ENCODE results near the gene CENPB.

CENPB gene

GRCh38 chr20:3759316-3759823 lies 27.2 kb downstream of the CENPB start:
- no peaks in the 10 kb centered on the region for H3K9me3 Mint-ChIP-seq
- no peaks in the 10 kb centered on the region for H3K27me3 Mint-ChIP-seq
- ATAC-seq (replicated peaks), result no peak
- peaks cover 26 to 37% of the 10 kb centered on the region in 2 donors for H3K36me3 Mint-ChIP-seq
- H3K4me1 Mint-ChIP-seq, result peaks cover 15 to 31% of the 10 kb centered on the region in 2 donors
- no peak for DNase-seq
- no peak overlapping the region for H3K4me3 Mint-ChIP-seq
- no peak overlapping the region for H3K27ac Mint-ChIP-seq

DNA sequence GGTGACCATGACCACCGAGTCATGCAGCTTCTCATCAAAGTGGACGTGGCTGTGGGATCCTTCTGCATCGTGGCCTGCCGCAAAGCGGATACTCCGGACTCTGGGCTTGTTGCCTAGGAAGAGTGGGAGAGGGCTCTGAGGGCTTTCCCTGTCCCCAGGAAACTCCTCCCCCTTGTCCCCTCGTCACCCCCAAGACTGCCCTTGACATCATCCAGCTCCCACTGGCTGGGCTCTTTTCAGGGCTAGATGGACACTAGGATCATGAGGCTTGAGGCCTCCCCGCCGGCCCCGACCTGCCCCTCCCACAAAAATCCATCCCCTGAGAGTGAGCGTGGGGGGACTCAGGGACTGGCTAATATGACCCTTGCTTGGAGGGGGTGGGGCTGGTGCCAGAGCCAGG lies 28.0 kb downstream of the CENPB start:
- no peaks in the 10 kb centered on the region for H3K9me3 Mint-ChIP-seq
- H3K27ac Mint-ChIP-seq, result no peak overlapping the region
- DNase-seq (no peak), ATAC-seq (replicated peaks) (no peak)
- peaks cover 28 to 39% of the 10 kb centered on the region in 2 donors for H3K36me3 Mint-ChIP-seq
- no peaks in the 10 kb centered on the region for H3K27me3 Mint-ChIP-seq
- H3K4me3 Mint-ChIP-seq, result no peak overlapping the region
- peaks cover 10 to 23% of the 10 kb centered on the region in 2 donors for H3K4me1 Mint-ChIP-seq

- H3K9me3 Mint-ChIP-seq, result no peaks in the 10 kb centered on the region
- H3K4me3 Mint-ChIP-seq, result no peak overlapping the region
- DNase-seq (no peak), ATAC-seq (replicated peaks) (no peak)
- no peaks in the 10 kb centered on the region for H3K27me3 Mint-ChIP-seq
- H3K27ac Mint-ChIP-seq, result no peak overlapping the region
- peaks cover 31 to 43% of the 10 kb centered on the region in 2 donors for H3K36me3 Mint-ChIP-seq
- peaks cover 13 to 34% of the 10 kb centered on the region in 2 donors for H3K4me1 Mint-ChIP-seq
Measured at GRCh38 chr20:3757268-3757667, 29.3 kb downstream of the CENPB start.

- H3K27ac Mint-ChIP-seq, result peak overlapping the region; percentile 62
Measured at GRCh38 chr20:3755814-3756480, 30.6 kb downstream of the CENPB start.

DNA sequence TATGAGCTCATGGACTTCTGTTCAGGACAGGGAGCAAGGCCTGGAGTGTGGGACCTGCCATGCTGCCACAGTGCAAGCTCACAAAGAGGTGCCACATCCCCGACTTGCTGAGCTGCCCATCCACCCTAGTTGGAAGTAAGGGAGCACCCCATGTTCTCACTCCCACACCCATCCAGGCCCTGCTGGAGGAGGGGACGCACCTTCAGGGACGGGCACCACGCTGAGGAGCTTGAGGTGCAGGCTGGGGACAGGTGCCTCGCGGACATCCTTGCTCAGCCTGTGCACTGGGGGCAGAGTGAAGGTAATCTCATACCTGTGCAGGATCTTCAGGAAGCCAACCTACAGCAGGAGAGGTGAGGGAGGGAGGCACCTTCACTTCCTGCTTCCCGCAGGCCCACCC lies 31.3 kb downstream of the CENPB start:
- Mint-ChIP-seq H3K4me3 (no peak overlapping the region), H3K27ac (no peak overlapping the region), H3K4me1 (peaks cover 8 to 25% of the 10 kb centered on the region in 2 donors), H3K9me3 (no peaks in the 10 kb centered on the region), H3K36me3 (peaks cover 28 to 36% of the 10 kb centered on the region in 2 donors), H3K27me3 (no peaks in the 10 kb centered on the region)
- no peak for ATAC-seq (replicated peaks)
- no peak for DNase-seq

More at GRCh38 chr20:3755814-3756480, 30.6 kb downstream of the CENPB start:
- peaks cover 32 to 36% of the 10 kb centered on the region in 2 donors for H3K36me3 Mint-ChIP-seq
- no peak overlapping the region for H3K4me3 Mint-ChIP-seq
- no peak for ATAC-seq (replicated peaks)
- DNase-seq, result no peak
- no peaks in the 10 kb centered on the region for H3K9me3 Mint-ChIP-seq
- no peaks in the 10 kb centered on the region for H3K27me3 Mint-ChIP-seq
- peaks cover 11 to 31% of the 10 kb centered on the region in 2 donors for H3K4me1 Mint-ChIP-seq

GRCh38 chr20:3754276-3754630 lies 32.3 kb downstream of the CENPB start:
- Mint-ChIP-seq H3K27ac (no peak overlapping the region), H3K4me1 (peaks cover 5 to 17% of the 10 kb centered on the region in 2 donors), H3K36me3 (peaks cover 22 to 31% of the 10 kb centered on the region in 2 donors), H3K4me3 (no peak overlapping the region), H3K9me3 (no peaks in the 10 kb centered on the region), H3K27me3 (no peaks in the 10 kb centered on the region)
- DNase-seq (no peak), ATAC-seq (replicated peaks) (no peak)

- peaks cover 5 to 17% of the 10 kb centered on the region in 2 donors for H3K4me1 Mint-ChIP-seq
- no peak overlapping the region for H3K27ac Mint-ChIP-seq
- H3K36me3 Mint-ChIP-seq, result peaks cover 22 to 31% of the 10 kb centered on the region in 2 donors
Measured at GRCh38 chr20:3753501-3754275, 32.9 kb downstream of the CENPB start.

GRCh38 chr20:3753098-3753497 lies 33.4 kb downstream of the CENPB start:
- no peak for DNase-seq
- Mint-ChIP-seq H3K4me3 (no peak overlapping the region), H3K9me3 (no peaks in the 10 kb centered on the region), H3K27ac (no peak overlapping the region), H3K4me1 (peaks cover 5 to 17% of the 10 kb centered on the region in 2 donors), H3K36me3 (peaks cover 21 to 28% of the 10 kb centered on the region in 2 donors), H3K27me3 (peaks cover 4 to 11% of the 10 kb centered on the region in 2 donors)
- ATAC-seq (replicated peaks), result peak; percentile 51 to 61

More at GRCh38 chr20:3753501-3754275, 32.9 kb downstream of the CENPB start:
- DNase-seq (no peak), ATAC-seq (replicated peaks) (no peak)
- H3K9me3 Mint-ChIP-seq, result no peaks in the 10 kb centered on the region
- H3K27me3 Mint-ChIP-seq, result peaks cover 3 to 5% of the 10 kb centered on the region in 2 donors
- no peak overlapping the region for H3K4me3 Mint-ChIP-seq

- H3K27me3 Mint-ChIP-seq, result peaks cover 11 to 18% of the 10 kb centered on the region in 2 donors
- H3K4me3 Mint-ChIP-seq, result peak overlapping the region; percentile 61 to 82
- no peak overlapping the region for H3K27ac Mint-ChIP-seq
- ATAC-seq (replicated peaks) (no peak), DNase-seq (no peak)
- H3K9me3 Mint-ChIP-seq, result no peaks in the 10 kb centered on the region
- H3K4me1 Mint-ChIP-seq, result peaks cover 5 to 17% of the 10 kb centered on the region in 2 donors
- H3K36me3 Mint-ChIP-seq, result peaks cover 15 to 21% of the 10 kb centered on the region in 2 donors
Measured at GRCh38 chr20:3752386-3752759, 34.2 kb downstream of the CENPB start.

DNA sequence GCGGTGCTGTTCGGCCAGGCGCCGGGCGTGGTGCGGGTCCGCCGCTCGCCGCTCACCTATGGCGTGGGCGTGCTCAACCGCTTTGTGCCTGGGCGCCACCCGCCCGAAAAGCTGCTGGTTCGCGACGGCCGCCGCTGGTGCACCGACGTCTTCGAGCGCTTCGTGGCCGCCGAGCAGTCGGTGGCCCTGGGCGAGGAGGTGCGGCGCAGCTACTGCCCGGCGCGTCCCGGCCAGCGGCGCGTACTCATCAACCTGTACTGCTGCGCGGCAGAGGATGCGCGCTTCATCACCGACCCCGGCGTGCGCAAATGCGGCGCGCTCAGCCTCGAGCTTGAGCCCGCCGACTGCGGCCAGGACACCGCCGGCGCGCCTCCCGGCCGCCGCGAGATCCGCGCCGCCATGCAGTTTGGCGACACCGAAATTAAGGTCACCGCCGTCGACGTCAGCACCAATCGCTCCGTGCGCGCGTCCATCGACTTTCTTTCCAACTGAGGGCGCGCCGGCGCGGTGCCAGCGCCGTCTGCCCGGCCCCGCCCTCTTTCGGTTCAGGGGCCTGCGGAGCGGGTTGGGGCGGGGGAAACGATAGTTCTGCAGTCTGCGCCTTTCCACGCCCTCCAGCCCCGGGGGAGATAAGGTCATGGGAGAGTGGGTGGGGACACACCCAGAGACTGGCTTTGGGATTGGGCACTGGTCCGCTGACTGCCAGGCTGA lies 34.7 kb downstream of the CENPB start:
- Mint-ChIP-seq H3K36me3 (peaks cover 14 to 18% of the 10 kb centered on the region in 2 donors), H3K4me1 (peaks cover 5 to 17% of the 10 kb centered on the region in 2 donors), H3K4me3 (peak overlapping the region; percentile 61 to 82), H3K9me3 (no peaks in the 10 kb centered on the region), H3K27me3 (peaks cover 14 to 19% of the 10 kb centered on the region in 2 donors), H3K27ac (no peak overlapping the region)
- peak; percentile 70 for DNase-seq
- ATAC-seq (replicated peaks), result peak; percentile 83 to 84

DNA sequence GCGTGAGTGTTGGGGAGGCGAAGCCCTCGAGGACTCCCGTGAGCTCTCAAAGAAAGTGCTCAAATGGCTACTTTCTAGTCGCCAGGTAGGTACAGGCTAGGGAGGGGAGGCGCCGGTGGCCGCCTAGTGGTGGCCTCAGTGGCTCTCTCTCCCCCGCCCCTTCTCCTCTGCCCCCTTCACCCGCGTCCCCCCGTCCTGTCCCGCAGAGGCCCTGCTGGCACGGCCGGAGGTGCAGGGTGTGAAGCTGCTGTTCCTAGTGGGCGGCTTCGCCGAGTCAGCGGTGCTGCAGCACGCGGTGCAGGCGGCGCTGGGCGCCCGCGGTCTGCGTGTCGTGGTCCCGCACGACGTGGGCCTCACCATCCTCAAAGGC lies 35.2 kb downstream of the CENPB start:
- Mint-ChIP-seq H3K36me3 (peaks cover 9 to 14% of the 10 kb centered on the region in 2 donors), H3K4me3 (no peak overlapping the region), H3K27ac (no peak overlapping the region), H3K9me3 (no peaks in the 10 kb centered on the region), H3K27me3 (peaks cover 19 to 25% of the 10 kb centered on the region in 2 donors), H3K4me1 (peaks cover 5 to 17% of the 10 kb centered on the region in 2 donors)
- ATAC-seq (replicated peaks) (no peak), DNase-seq (no peak)

DNA sequence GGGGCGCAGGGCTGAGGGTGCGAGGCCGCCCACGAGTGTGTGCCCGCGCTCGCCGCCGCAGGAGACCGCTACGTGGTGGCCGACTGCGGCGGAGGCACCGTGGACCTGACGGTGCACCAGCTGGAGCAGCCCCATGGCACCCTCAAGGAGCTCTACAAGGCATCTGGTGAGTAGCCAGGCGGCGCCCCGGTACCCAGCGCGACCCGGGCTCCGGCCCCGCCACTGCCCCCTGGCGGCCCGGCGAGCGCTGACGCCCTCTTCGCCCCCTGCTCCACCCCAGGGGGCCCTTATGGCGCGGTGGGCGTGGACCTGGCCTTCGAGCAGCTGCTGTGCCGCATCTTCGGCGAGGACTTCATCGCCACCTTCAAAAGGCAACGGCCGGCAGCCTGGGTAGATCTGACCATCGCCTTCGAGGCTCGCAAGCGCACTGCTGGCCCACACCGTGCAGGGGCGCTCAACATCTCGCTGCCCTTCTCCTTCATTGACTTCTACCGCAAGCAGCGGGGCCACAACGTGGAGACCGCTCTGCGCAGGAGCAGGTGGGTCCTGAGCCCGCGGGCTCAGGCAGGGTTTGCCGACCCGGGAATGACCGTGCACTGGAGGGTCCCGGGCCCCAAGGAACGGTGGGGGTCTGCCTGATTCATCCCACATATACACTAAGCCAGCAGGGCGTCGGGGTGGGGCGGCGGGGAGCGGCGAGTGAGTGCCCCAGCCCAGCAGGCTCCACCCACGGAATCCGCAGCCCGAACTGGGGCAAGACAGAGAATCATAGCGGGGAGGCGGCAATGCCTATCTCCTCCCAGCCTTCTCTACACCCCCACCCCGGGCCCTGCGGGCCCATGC lies 36.6 kb downstream of the CENPB start:
- Mint-ChIP-seq H3K4me3 (no peak overlapping the region), H3K27me3 (peaks cover 29 to 38% of the 10 kb centered on the region in 2 donors), H3K36me3 (peaks cover 8 to 9% of the 10 kb centered on the region in 2 donors), H3K27ac (no peak overlapping the region), H3K4me1 (peaks cover 9 to 25% of the 10 kb centered on the region in 2 donors), H3K9me3 (peaks cover 0 to under 1% of the 10 kb centered on the region in 2 donors)
- ATAC-seq (replicated peaks) (peak; percentile 24 to 47), DNase-seq (no peak)

GRCh38 chr20:3749087-3749688 lies 37.4 kb downstream of the CENPB start:
- DNase-seq, result no peak
- Mint-ChIP-seq H3K27ac (no peak overlapping the region), H3K36me3 (peaks cover 4% of the 10 kb centered on the region in 2 donors), H3K27me3 (peaks cover 36 to 46% of the 10 kb centered on the region in 2 donors), H3K4me1 (peaks cover 14 to 32% of the 10 kb centered on the region in 2 donors), H3K4me3 (no peak overlapping the region), H3K9me3 (peaks cover 0 to 1% of the 10 kb centered on the region in 2 donors)
- no peak for ATAC-seq (replicated peaks)

Data from stimulated activated naive B cell treated with anti-CD40 and anti-IgM and Interleukin-4, amounts not matched to agents 10 μg/mL and 1 μg/mL and 100 μg/mL, for 72 hours (primary cell).